GM21367 (cell line): Measurements from ENCODE around the gene GIT2.

ENCODE experiments used
- ATAC-seq: cut with Tn5 transposase; IDR thresholded peaks from one replicate; pipeline ENCODE4 v1.9.1; 2021; ENCODE audit not compliant: unreplicated experiment

The GIT2 gene

DNA sequence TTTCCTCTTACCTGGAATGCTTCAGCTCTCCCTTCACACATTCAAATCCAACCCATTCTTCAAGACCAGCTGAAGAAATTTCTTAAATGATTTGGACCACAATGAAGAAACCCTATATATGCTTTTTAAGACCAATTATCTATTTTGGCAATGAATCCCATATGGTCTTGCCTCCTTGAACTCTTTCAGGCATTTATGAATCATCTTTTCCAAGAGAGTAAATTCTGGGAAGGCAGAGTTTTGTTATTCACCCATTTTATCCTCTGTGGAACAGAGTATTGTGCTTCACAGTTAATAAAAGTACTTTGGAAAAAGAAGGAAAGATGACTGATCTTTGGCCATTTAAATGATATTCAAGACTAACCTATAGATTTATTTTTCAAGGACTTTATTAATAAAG lies 14.0 kb downstream of the GIT2 start:
- ATAC-seq: no peak

DNA sequence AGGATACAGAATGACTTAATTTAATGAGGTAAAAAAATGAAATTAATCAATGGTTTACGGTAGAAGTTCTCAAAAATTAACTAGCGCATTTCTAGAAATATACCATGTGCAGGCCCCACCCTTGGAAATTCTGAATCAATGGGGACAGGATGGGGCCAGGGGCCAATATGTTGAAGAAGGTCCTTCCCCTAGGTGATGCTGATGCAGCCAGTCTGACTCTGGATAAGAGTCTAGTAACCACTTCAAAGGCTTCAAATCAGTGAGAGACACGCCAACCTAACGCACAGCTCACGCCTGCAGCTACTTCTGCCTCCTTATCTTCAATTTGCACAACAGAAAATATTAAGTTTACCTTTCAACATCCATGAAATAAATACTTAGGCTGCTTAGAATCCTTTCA lies 14.9 kb downstream of the GIT2 start:
- no peak for ATAC-seq

DNA sequence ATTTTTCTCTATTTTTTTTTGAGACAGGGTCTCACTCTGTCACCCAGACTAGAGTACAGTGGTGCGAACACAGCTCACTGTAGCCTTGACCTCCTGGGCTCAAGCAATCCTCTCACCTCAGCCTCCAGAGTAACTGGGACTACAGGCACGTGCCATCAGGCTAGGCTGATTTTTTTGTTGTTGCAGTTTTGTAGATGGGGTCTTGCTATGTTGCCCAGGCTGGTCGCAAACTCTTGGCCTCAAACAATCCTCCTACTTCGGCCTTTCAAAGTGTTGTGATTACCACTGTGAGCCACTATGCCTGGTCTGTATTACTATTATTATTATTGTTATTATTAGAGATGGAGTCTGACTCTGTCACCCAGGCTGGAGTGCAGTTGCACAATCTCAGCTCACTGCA lies 23.3 kb downstream of the GIT2 start:
- no peak for ATAC-seq

GRCh38 chr12:109968801-109969200 lies 27.4 kb downstream of the GIT2 start:
- ATAC-seq: no peak

- no peak for ATAC-seq
These were observed 28.1 kb downstream of the GIT2 start for GRCh38 chr12:109968032-109968420.

GRCh38 chr12:109967383-109968031 lies 28.7 kb downstream of the GIT2 start:
- ATAC-seq: no peak

- ATAC-seq: no peak
These were observed 29.6 kb downstream of the GIT2 start for GRCh38 chr12:109966546-109966945.

DNA sequence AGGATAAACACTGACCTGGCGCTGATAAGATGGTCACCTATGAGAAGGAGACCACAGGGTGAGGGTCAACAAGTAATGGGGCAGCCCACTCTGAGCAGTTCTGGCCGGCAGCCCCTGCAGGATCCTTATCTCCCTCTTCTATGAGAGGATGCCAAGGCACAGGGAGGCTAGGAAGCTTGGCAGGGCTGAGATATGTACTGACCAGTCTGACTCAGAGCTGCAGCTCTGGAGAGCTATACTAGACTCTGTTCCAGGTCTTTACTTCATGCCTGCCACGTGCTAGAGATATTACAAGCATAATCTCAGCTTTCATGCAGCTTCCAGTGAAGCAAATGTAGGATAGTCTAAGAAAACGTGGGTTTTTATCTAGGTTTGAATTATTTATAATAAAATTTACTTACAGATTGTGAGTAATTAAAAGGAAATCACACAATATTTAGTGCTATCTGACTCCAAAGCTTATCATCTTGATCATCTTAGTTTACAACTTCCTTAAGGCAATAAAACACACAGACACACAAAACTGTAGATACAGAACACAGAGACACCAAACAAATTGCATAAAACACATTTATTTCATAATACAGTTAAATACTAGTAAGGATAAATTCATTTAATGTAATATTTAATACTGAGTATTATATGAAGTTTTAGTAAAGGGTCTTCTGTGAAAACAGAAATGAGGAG lies 32.3 kb downstream of the GIT2 start:
- no peak for ATAC-seq

DNA sequence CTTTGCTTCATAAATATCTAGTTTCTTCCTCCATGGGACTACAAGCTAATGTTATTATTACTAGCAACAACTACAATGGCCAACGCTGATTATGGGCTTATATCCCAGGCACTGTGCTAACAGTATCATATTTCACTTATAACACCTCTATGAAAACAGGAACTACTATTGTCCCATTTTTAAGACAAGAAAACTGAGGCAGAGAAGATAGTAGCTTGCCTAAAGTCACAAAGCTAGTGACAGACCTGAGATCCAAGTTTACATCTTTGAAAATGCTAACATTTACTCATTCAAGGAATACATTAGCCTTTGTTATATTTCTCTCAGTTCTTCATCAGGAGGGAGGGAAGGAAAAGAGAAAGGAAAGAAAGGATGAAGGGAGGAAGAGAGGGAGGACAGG lies 32.8 kb downstream of the GIT2 start:
- no peak for ATAC-seq

DNA sequence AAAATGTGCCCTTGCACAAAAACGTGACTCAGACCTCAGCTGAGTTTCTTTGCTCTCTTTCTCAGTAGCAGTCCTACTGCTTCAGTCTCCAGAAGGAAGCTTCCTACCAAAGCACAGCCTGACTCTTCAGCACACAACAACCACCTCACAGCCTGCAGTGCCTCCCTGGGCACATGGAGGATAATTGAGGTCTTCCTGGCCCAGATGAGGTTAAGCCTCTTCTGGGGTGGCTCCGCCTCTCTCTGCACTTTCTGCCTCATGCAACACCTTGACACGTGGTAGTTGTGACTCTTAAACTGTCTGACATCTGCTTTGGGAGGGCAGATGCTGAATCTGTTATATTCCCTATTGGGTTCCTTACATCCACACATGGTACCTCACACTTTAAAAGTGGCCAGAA lies 33.8 kb downstream of the GIT2 start:
- ATAC-seq: no peak

DNA sequence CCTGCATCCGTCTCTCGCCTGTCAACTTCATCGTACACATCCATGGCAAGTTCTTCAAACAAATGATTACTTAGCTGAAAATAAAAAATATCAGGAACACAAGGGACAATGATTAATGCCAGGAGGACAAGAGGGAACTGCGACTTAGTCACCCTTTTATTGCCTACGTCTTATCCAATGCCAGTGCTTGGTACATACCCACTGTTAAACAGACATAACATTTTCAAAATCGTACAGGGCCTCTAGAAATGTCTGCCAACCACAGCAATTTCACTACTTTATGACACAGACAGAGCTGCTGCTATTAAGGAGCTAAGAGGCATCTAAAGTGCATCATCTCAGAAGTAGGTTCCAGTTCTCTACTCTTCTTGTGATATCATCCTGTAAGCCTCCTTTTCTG lies 34.6 kb downstream of the GIT2 start:
- no peak for ATAC-seq

GRCh38 chr12:109961201-109961600 lies 35.0 kb downstream of the GIT2 start:
- ATAC-seq: no peak

- ATAC-seq: no peak
These were observed 36.6 kb downstream of the GIT2 start for GRCh38 chr12:109959411-109960093.

- no peak for ATAC-seq
These were observed 37.8 kb downstream of the GIT2 start for GRCh38 chr12:109958374-109958773.

DNA sequence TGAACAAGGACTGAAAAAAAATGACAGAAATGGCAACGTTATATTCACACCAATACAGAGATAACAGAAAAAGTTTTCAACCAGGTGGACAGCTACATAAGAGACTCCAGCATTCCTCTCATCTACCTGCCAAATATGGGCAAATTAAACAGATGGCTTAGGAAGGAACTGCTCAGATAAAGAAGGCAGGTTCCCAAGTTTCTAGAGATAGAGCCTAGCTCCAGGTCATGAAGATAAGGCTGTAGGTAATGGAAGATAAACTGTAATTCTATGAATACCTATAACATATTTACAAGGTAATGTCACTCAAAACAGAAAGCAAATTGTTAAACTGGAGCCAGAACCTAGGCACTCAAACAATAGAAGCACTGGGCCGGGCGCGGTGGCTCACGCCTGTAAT lies 42.5 kb downstream of the GIT2 start:
- no peak for ATAC-seq

- ATAC-seq: no peak
These were observed 43.3 kb downstream of the GIT2 start for GRCh38 chr12:109952873-109953272.

- ATAC-seq: peak; percentile 47
These were observed 43.9 kb downstream of the GIT2 start for GRCh38 chr12:109952160-109952858.

- ATAC-seq: no peak
These were observed 44.4 kb downstream of the GIT2 start for GRCh38 chr12:109951751-109952150.

- no peak for ATAC-seq
These were observed 45.0 kb downstream of the GIT2 start for GRCh38 chr12:109951136-109951535.

DNA sequence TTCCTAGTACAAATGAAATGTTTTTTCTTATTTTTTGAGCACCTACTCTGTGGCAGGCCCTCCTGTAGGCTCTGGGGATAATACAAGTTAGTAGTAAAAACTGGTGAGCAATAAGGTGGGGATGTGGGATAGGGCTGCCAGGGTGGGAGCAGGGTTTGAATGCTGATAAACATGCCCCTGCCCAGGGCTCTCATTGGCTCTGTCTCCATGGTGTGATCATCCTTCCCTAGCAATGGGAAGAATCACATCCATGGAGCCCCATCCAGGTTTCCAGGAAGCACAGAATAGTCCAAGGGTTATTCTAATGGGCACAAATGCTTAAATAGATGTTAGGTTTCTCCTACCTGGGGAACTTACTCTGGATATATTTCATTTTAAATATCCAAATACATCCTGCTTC lies 45.5 kb downstream of the GIT2 start:
- ATAC-seq: no peak

GRCh38 chr12:109949089-109949488 lies 47.1 kb downstream of the GIT2 start:
- no peak for ATAC-seq

DNA sequence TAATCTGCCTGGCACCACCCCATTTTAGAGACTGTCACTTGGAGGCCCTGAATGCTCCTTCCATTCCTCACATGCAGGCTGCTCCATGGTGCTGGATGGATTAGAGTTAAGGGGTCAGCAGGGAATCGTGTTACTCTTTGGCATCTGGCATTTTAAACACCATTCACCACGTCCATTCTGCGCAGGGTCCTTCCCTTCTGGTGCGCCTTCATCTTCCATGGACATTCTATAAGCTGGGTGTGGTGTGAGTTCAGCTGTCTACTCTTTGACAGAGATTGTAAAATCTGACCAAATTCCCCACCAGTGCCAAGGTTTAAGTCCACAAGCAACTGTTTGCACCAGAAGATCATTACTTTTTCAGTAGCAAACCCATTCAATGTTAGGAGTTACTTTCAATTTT lies 47.8 kb downstream of the GIT2 start:
- ATAC-seq: no peak
